GM19455 (cell line): ENCODE results near the gene DENND6A.
"Not testable (repeated sequence)": the region's sequence is repeated elsewhere in the genome, so short reads cannot be mapped to it uniquely, and the experiment has no call there.

Experiments
- ATAC-seq: cut with Tn5 transposase; IDR thresholded peaks from one replicate; pipeline ENCODE4 v1.9.1; 2021; ENCODE audit not compliant: unreplicated experiment

Gene DENND6A, protein sequence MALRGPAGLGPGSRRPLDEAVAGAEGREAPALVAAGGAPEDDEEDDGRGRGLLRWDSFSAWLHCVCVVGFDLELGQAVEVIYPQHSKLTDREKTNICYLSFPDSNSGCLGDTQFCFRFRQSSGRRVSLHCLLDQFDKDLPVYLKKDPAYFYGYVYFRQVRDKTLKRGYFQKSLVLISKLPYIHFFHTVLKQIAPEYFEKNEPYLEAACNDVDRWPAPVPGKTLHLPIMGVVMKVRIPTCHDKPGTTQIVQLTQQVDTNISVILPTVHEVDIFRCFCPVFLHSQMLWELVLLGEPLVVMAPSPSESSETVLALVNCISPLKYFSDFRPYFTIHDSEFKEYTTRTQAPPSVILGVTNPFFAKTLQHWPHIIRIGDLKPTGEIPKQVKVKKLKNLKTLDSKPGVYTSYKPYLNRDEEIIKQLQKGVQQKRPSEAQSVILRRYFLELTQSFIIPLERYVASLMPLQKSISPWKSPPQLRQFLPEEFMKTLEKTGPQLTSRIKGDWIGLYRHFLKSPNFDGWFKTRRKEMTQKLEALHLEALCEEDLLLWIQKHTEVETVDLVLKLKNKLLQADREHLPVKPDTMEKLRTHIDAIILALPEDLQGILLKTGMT

DNA sequence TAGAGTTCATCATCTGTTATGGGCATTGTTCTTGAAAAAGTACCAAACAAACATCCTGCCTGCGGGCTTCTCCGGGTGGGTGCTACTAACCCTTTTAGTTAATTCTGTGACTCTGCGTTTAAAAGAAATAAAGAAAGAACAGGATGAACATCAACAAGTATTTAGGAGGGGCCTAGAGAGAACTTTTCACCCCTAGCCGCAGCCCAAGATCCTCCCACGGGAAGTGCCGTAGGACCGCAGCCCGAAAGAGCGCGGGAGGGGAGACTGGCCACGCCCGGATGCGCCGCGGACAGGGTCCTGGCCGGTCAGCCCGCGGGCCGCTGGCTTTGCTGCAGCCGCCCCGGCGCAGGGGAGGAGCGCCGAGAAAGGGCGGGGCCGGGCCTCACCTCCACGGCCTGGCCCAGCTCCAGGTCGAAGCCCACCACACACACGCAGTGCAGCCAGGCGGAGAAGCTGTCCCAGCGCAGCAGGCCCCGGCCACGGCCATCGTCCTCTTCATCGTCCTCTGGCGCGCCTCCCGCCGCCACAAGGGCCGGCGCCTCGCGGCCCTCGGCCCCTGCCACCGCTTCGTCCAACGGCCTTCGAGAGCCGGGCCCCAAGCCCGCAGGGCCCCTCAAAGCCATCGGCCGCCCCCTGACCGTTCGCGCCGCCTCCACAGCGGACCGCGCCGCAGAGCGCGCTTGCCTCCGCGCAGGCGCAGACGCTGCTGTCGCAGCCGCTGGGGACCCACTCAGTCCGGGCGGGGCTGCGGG is at the start of gene DENND6A:
Gene DENND6A, minus strand, starts transcription at position 682 of the 752 bp plus-strand sequence. Its CDS starts 59 bp downstream, at position 623.
- peak; percentile 81 for ATAC-seq

DNA sequence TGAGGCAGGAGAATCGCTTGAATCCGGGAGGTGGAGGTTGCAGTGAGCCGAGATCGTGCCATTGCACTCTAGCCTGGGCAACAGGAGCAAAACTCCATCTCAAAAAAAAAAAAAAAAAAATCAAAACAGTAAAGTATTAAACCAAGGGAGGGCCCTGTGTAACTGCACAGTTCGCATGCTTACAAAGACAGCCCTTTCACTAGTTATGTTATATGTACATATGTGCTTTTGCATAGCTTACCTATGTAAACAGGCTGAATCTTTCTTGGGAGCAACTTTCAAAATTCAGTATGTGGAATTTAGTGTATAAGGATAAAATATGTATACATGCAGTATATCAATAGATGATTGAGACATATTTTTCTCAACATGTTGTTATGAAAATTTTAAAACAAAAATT is 47.1 kb upstream of the DENND6A start:
- ATAC-seq = no peak

DNA sequence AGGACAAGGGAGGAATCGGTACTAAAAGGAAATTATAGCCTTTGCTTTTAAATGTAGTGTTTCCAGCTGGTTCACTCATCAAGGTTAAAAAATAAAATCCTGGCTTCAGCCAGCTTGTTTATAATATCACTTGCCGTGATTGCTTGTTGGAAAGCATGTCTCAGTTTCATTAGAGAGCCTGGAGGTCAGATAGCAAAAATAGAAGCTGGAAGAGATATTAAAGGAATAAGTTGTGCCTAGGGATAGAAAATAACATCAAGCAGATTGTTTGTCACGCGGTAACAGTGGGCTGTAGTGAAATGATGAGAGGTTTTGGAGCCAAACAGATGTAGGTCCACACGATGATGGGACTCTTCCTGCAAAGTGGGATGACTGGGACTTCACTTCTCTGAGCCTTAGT is 45.5 kb upstream of the DENND6A start:
- ATAC-seq = no peak

DNA sequence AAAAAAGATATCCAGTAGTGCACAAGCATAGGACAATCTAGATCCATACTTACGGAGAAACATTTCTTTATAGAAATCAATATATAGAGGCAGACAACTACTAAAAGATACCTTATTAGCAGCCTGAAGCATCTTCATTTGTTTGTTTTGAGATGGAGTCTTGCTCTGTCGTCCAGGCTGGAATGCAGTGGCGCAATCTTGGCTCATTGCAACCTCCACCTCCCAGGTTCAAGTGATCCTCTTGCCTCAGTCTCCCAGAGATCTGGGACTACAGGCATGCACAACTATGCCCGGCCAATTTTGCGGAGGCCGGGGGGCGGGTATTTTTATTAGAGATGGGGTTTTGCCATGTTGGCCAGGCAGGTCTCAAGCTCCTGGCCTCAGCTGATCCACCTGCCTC is 45.0 kb upstream of the DENND6A start:
- no peak for ATAC-seq

DNA sequence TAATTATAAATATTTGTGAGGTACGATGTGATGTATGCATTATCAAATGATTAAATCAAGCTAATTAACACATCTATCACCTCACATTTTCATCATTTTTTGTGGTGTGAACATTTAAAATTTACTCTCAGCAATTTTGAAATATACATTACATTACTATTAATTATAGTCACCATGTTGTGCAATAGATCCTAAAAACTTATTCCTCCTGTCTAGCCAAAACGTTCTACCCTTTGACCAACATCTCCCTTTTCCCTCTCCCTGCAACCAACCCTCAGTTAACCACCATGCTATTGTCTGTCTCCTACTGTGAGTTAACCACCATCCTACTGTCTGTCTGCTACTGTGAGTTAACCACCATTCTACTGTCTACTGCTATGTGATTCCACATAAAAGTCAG is 42.5 kb upstream of the DENND6A start:
- no peak for ATAC-seq

DNA sequence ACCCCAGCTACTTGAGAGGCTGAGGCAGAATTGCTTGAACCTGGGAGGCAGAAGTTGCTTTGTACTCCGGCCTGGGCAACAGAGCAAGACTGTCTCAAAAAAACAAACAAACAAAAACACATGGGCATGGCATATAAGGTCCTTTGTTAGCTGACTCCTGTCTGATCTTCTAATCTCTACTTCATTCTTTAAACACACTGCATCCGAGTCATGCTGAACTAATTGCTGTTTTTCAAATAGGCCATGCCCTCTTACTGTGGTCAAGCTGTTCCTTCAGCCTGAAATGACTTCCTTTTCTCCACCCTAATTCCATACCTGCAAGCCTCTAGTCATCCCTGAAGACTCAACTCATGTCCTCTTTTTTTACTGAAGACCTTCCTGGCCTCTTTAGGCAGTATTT is 40.9 kb upstream of the DENND6A start:
- no peak for ATAC-seq

DNA sequence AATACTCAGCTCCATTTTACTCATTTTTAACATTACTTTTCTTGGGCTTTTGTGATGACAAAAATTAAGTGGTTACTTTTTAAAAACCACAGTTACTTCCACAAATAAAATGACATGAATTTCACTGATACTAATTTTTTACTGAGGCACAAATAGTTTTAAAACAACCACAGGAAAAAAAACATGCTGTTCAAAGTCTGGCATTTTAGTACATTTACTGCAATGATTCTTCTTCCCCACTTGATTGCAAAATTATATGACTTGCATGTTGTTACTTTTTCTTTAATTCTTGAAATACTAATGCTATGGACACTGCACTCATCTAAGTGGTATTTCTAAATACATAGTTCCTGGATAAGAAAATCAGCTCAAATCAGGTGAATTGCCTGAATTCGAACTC is 38.4 kb upstream of the DENND6A start:
- ATAC-seq = no peak

DNA sequence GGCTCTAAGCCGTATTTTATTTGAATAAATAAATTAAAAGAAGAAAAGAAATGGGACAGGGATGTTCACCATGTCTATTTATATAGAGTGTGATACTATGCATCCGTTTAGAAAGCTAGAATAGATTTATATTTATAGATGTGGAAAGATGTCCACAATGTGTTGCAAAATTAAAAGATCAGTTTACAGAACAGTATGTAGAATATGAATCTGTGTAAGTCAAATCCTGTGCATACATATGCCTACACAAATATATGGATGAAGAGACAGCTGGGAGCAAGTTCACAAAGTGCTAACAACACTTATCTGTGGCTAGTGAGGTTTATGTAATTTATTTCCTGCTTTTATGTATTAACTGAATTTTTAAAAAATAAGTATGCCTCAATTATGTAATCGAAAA is 37.8 kb upstream of the DENND6A start:
- ATAC-seq = no peak

DNA sequence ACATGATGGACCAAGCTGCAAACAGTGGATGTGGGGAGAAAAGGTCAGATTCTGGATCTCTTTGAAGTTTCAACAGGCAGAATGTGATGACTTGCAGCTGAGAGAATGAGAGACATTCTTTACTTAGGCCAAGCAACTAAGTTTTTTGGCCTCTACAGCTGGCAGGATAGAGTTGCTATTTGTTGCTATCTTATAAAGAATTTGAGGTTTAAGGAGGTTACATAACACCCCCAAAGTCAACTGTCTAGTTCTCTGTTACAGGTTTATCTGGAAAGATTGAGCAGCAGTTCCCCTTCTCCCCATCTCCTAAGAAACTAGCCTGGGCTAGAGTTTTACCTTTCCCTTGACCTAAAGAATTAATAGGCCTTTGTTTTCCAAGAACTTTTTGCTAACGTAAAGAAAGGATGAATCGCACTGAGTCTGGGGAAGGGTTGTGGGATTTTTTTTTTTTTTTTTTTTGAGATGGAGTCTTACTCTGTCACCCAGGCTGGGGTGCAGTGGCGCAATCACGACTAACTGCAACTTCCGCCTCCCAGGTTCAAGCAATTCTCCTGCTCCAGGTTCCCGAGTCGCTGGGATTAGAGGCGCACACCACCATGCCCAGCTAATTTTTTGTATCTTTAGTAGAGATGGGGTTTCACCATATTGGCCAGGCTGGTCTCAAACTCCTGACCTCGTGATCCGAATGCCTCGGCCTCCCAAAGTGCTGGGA is 36.6 kb upstream of the DENND6A start:
- ATAC-seq = no peak

DNA sequence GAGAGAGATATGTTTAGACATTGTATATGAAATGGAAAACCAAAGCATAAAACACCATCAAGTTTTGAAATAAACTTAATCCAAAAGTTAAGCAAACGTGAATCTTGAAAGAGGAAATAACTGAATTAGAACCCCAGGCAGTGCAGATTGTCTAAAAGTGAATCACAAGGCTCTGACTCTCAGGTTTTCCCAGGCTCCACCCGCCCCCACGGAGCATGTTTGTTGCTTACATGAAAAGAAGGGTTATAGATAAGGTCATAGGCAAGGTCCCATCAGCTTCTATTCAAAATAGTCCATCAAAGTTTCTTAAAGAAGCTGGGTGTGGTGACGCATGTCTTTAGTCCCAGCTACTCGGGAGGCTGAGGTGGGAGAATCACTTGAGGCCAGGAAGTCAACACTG is 34.2 kb upstream of the DENND6A start:
- no peak for ATAC-seq

DNA sequence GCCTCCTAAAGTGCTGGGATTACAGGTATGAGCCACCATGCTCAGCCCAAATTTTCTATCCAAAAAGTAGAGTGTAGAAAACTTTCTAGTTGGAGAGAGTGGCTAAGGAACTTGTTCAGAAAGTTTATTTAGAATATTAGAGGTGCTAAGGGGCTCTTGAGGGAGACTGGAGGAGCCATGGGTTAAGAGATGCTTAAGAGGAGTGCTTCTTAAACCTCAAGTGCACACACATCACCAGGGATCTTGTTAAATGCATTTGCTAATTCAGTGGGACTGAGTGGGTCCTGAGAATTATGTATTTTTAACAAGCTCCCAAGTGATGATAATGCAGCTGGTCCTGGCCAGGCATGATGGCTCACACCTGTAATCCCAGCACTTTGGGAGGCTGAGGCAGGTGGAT is 33.5 kb upstream of the DENND6A start:
- no peak for ATAC-seq

DNA sequence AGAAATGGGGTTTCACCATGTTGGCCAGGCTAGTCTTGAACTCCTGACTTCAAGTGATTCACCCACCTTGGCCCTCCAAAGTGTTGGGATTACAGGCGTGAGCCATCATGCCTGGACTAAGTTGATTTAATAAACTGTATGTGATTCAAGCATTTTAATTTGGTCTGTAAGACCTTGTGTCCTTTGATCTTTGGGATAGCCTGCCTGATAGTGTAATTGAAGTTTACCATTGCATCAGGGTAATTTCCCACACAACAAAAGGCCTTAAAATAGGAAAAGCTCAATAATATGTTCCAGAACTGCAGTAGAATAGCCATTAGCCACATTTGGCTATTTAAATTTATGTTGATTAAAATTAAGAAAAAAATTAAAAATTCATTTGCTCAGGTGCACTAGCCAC is 25.2 kb upstream of the DENND6A start:
- ATAC-seq = no peak

DNA sequence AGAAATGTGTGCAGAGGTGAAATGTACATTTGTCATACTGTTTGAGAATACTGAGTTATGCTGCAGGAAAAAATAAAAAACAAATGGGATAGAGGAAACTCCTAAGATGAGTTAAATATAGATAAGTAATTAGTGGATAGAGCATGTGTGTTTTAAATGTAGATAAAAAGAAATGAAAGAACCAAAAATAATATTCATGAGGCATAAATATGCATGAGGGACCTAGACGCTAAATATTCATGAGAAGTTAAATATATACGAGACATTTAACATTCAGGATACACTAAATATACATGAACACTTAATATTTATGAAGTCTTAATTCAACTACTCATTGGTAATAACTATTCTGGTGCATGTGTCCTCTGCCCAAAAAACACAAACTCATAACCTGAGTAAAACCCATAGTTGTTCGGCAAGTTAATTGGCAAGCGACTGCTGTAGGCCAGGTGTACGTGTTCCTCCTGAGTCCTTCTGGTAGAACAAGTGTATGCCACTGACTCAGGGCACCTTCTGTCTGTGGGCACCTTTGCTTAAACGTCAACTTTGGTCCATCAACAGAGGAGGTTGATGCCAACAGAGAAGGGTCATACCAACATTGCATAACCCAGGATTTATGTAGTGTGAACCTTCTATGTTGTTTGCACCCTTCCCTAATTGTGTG is 24.5 kb upstream of the DENND6A start:
- ATAC-seq = no peak

DNA sequence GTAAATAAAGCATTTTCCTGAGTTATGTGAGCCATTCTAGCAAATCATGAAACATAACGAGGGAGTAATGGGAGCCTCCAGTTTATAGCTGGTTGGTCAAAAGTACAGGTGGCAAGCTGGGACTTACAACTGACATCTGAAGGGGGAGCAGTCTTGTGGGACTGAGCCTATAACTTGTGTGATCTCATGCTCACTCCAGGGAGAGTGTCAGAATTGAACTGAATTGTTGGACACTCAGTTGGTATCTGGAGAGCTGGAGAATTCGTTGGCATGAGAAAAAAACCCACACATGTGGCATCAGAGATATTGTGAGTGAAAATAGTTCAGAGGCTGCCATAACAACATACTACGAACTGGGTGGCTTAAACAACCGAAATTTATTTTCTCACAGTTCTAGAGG is 22.8 kb upstream of the DENND6A start:
- no peak for ATAC-seq

DNA sequence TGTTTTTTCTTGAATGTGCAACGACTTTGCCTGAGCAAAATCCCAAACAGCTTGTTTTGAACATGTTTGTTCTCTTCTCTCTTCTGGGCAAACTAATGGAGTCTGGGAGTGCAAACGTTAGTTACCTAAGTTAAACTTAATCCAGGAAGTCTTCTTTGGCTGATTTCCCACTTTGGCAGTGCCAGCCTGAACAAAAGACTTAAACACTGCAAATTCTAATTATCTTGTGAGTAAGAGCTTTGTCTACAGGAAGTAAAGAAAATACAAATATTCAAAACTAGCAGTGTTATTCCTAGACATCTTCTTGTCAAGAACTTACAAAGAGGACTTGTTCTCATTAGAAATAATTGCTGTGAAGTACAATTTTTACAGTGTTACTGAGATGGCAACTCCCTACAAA is 16.7 kb upstream of the DENND6A start:
- ATAC-seq = no peak

DNA sequence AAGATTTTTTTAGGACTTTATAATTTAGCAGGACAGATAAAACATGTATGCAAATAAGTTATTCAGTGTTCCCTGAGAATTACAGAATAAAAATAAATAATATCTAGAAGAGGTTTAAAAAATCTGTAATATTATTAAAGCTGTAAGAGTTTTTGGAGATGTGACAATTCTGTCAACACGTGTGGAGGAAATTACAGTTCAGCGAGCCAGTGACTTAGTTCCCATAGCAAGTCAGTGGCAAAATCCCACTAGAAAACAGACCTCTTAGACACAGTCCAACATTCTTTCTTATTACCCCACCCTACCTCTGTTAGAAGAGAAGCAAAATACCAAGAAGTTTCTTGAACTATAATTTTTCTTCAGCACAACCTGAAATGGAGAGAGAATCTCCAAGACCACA is 16.2 kb upstream of the DENND6A start:
- no peak for ATAC-seq

DNA sequence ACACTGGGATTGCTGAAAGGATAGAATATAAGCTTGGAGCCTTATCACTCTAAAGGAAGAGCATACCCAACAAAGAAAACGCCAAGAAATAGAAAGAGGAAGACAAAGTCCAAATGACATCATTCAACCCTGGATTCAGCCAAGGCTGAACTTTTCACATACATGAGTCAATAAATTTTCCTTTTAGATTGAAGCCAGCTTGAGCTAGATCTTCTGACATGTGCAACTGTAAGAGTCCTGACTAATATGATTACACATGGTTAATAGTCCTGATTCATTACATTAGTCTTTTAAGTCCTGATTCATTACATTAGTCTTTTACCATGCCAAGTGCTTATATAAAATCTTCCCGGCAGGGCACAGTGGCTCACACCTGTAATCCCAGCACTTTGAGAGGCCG is 13.6 kb upstream of the DENND6A start:
- no peak for ATAC-seq

DNA sequence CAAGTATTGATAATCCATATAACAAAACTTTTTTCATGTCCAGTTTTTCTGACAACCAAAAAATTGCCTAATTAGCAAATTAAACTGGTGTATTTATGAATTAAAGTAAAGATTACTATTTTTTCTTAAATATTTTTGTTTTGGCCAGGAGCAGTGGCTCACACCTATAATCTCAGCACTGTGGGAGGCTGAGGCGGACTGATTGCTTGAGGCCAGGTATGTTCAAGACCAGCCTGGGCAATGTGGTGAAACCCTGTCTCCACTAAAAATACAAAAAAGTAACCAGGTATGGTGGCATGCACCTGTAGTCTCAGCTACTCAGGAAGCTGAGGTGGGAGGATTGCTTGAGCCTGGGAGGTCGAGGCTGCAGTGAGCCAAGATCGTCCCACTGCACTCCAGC is 12.5 kb upstream of the DENND6A start:
- not testable (repeated sequence) for ATAC-seq

DNA sequence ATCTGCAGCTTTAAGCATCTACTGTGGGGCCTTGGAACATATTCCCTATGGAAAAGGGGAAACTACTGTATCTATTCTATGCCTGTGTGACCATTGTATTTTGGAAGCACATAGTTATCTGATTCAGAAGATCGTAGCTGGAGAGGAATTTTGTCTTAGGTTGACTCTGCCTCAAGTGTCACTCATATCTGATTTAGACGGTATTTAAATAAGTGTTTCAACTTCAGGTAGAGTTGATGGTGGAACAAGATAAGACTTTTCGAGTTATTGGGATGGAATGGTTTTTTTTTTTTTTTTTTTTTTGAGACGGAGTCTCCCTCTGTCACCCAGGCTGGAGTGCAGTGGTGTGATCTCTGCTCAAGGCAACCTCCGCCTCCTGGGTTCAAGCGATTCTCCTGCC is 8.9 kb upstream of the DENND6A start:
- ATAC-seq = no peak

DNA sequence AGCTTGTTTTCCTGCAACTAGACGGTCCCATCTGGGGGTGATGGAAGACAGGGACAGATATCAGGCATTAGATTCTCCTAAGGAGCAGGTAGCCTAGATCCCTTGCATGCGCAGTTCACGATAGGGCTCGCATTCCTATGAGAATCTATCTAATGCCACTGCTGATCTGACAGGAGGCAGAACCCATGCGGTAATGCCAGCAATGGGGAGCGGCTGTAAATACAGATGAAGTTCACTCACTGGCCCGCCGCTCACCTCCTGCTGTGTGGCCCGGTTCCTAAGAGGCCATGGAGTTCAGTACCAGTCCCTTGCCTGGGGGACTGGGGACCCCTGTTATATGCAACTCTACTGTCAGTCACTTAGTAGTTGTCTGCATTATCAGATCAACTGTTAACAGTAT is 7.9 kb upstream of the DENND6A start:
- no peak for ATAC-seq

DNA sequence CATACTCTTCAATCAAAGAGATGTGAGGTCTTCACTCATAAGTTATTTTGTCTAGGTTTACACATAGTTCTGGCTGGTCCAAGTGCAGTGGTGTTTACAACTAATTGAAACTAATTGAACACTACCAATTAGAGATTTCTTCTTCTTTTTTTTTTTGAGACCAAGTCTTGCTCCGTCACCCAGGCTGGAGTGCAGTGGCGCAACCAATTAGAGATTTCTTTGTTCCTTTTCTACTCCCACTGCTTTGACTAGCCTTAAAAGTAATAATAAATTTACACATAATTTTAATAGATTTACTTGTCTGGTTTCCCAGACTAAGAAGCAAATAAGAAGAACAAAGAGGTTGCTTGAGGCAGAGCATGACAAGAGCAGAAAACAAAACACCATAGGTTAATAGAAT is 6.7 kb upstream of the DENND6A start:
- ATAC-seq = no peak
